A549 (cell line): ENCODE data around the gene GHRHR. TPM values are rescaled to one million over a fixed set of nuclear protein-coding genes. Genes with fewer than 3 reads are reported as not detected.

Experiments used
- ATAC-seq, 2 experiments: fragments of 200-7000 bp in 1 of 2; fragments of >200 bp in 1 of 2; cut with Nextera tagmentation in 1 of 2; cut with Tn5 transposase in 1 of 2; 3 replicates each; pipeline versions ENCODE4 v1.8.0 to v1.9.1; 2018 to 2020; ENCODE audit warnings: mild to moderate bottlenecking in 1 of 2, moderate library complexity in 1 of 2
- CTCF ChIA-PET: fragments of 300-600 bp; sonication (Branson Sonifier 250); formaldehyde crosslinking; extraction: SDS; loops from one replicate; lab custom pipeline; 2021; ENCODE audit warnings: antibody characterized with exemption, inconsistent platforms; lab: Yijun Ruan, JAX
- POLR2A ChIA-PET: fragments of 350-600 bp; formaldehyde crosslinking; extraction: SDS; loops from one replicate; lab custom pipeline; 2021; ENCODE audit warnings: antibody characterized with exemption, inconsistent platforms; lab: Yijun Ruan, JAX
- DNase-seq, 2 experiments: peaks; one replicate each; pipeline versions ENCODE4 v3.0.0 to v3.0.0-alpha.2; 2011 to 2016; ENCODE audit warnings: low read depth in 1 of 2, low spot score in 1 of 2
- FAIRE-seq: peaks from 2 replicates; lab custom pipeline; 2011; peaks lifted over from hg19 to GRCh38; lab: Jason Lieb, UNC
- H3K27ac ChIP-seq, 2 experiments: fragments of >200 bp; sonication (Bioruptor Twin); formaldehyde crosslinking; 3 replicates each; pipeline ENCODE4 v1.5.1; 2016 to 2017
- H3K4me1 ChIP-seq: fragments of >200 bp; sonication (Bioruptor Twin); formaldehyde crosslinking; 3 replicates; pipeline ENCODE4 v1.6.1; 2016
- H3K4me2 ChIP-seq: fragments of >200 bp; sonication (Bioruptor Twin); formaldehyde crosslinking; 3 replicates; pipeline ENCODE4 v1.6.1; 2016
- H3K4me3 ChIP-seq: fragments of >200 bp; sonication (Bioruptor Twin); formaldehyde crosslinking; 3 replicates; pipeline ENCODE4 v1.5.1; 2016
- H3K9me3 ChIP-seq: fragments of >200 bp; sonication (Bioruptor Twin); formaldehyde crosslinking; 3 replicates; pipeline ENCODE4 v1.6.1; 2016
- BCL3 ChIP-seq: fragments of >200 bp; sonication (Bioruptor Twin); formaldehyde crosslinking; IDR thresholded peaks from 3 replicates; pipeline ENCODE4 v1.6.1; 2016
- BHLHE40 ChIP-seq: IDR thresholded peaks from 2 replicates; pipeline ENCODE4 v1.6.1; 2012; ENCODE audit warnings: low read depth, low read length, inconsistent platforms
- CHD4 ChIP-seq: fragments of 200-600 bp; sonication (generic); IDR thresholded peaks from 2 replicates; pipeline ENCODE4 v1.6.1; 2016; ENCODE audit warnings: antibody characterized with exemption, mild to moderate bottlenecking, borderline replicate concordance
- CTCF ChIP-seq: fragments of >200 bp; sonication (Bioruptor Twin); formaldehyde crosslinking; IDR thresholded peaks from 3 replicates; pipeline ENCODE4 v1.5.1; 2016
- EHF ChIP-seq: fragments of 250-450 bp; sonication (Bioruptor Pico); IDR thresholded peaks from 2 replicates; pipeline ENCODE4 v1.5.0; 2020; ENCODE audit warnings: mild to moderate bottlenecking
- ELK1 ChIP-seq: fragments of 150-350 bp; IDR thresholded peaks from 2 replicates; pipeline ENCODE4 v1.6.1; 2014; ENCODE audit warnings: low read depth, mild to moderate bottlenecking, low read length
- HDAC2 ChIP-seq: fragments of 200-600 bp; sonication (generic); IDR thresholded peaks from 2 replicates; pipeline ENCODE4 v1.6.1; 2016
- HOXB13 ChIP-seq: fragments of 250-450 bp; sonication (Bioruptor Pico); IDR thresholded peaks from 2 replicates; pipeline ENCODE4 v1.5.0; 2020; ENCODE audit warnings: low read depth, mild to moderate bottlenecking, moderate library complexity
- JUNB ChIP-seq: fragments of >200 bp; sonication (Bioruptor Twin); formaldehyde crosslinking; IDR thresholded peaks from 2 replicates; pipeline ENCODE4 v1.6.1; 2016
- MAFK ChIP-seq: fragments of 450-650 bp; IDR thresholded peaks from 2 replicates; pipeline ENCODE4 v1.6.1; 2014; ENCODE audit not compliant: partially characterized antibody
- NPAS2 ChIP-seq: fragments of 250-450 bp; sonication (Bioruptor Pico); IDR thresholded peaks from 2 replicates; pipeline ENCODE4 v1.8.0; 2022; ENCODE audit warnings: mild to moderate bottlenecking, moderate library complexity, borderline replicate concordance
- NR3C1 ChIP-seq: fragments of >200 bp; sonication (Bioruptor Twin); formaldehyde crosslinking; IDR thresholded peaks from 3 replicates; pipeline ENCODE4 v1.6.1; 2017
- RNF2 ChIP-seq: fragments of 200-600 bp; sonication (generic); IDR thresholded peaks from 2 replicates; pipeline ENCODE4 v1.6.1; 2016; ENCODE audit warnings: low read depth, mild to moderate bottlenecking, antibody characterized with exemption, moderate library complexity, borderline replicate concordance
- TP53 ChIP-seq: fragments of 250-450 bp; sonication (Bioruptor Pico); IDR thresholded peaks from 2 replicates; pipeline ENCODE4 v1.5.0; 2021; ENCODE audit warnings: mild to moderate bottlenecking, moderate library complexity
- USF2 ChIP-seq: fragments of 450-650 bp; IDR thresholded peaks from 2 replicates; pipeline ENCODE4 v1.6.1; 2014; ENCODE audit warnings: antibody characterized with exemption
- ZC3H11A ChIP-seq: fragments of 450-650 bp; IDR thresholded peaks from 2 replicates; pipeline ENCODE4 v1.6.1; 2014; ENCODE audit warnings: antibody characterized with exemption, mild to moderate bottlenecking
- ZNF302 ChIP-seq: fragments of 250-450 bp; sonication (Bioruptor Pico); IDR thresholded peaks from 2 replicates; pipeline ENCODE4 v1.9.0; 2021; ENCODE audit warnings: inconsistent platforms, mild to moderate bottlenecking, moderate library complexity
- ZSCAN20 ChIP-seq: fragments of 250-450 bp; sonication (Bioruptor Pico); IDR thresholded peaks from 2 replicates; pipeline ENCODE4 v1.8.0; 2022; ENCODE audit warnings: mild to moderate bottlenecking, moderate library complexity
- WGBS: methylation state at CpG from one replicate; pipeline ENCODE4 v1.1.6; 2017; ENCODE audit errors: missing lambda C conversion rate; 5-methylcytosine and 5-hydroxymethylcytosine counted together
- polyA plus RNA-seq, 4 experiments: library from polyadenylated mRNA; depleted of rRNA in 3 of 4; stranded (reverse); fragments of >200 nt; fragmentation: RNase III in 1 of 4; extraction: RNeasy Plus Mini Kit Qiagen cat#74134 plus additional on column Dnase treatment in 1 of 4; gene quantifications; 2 replicates in 3 of 4; 3 replicates in 1 of 4; pipeline ENCODE4 v1.2.3, GENCODE V29; 2011 to 2017

Gene GHRHR
- polyA plus RNA-seq, 2 of the 4 experiments (the other 2 are of a cell fraction): not detected

- CTCF ChIA-PET: interaction anchor here (1.1 kb wide), 1 partner anchor 12 kb away, joined by 4 read pairs; no protein-coding TSS in a partner anchor
- peaks cover 1% of the 10 kb centered on the region; the same call in 1 of the 3 replicates for H3K9me3 ChIP-seq
- H3K27ac ChIP-seq: no peak overlapping the region
- no peak overlapping the region for H3K4me2 ChIP-seq
- H3K4me1 ChIP-seq: no peaks in the 10 kb centered on the region
- POLR2A ChIA-PET: no interaction called here
- no peak for TF ChIP-seq JUNB
- no peak for TF ChIP-seq CHD4
- no peak for TF ChIP-seq ZC3H11A
- TF ChIP-seq CTCF: no peak
- no peak for TF ChIP-seq TP53 (CRISPR knock-in tag)
- no peak for TF ChIP-seq HDAC2
- no peak for TF ChIP-seq NPAS2 (CRISPR knock-in tag)
- no peak for TF ChIP-seq HOXB13 (CRISPR knock-in tag)
- TF ChIP-seq EHF (CRISPR knock-in tag): no peak
- no peak overlapping the region for H3K4me3 ChIP-seq
- FAIRE-seq (no peak), ATAC-seq (no peak), DNase-seq (no peak)
These were observed 13.6 kb upstream of the GHRHR start for GRCh38 chr7:30950197-30950596.

- CTCF ChIA-PET: no interaction called here
These were observed 8.8 kb upstream of the GHRHR start for GRCh38 chr7:30954914-30955313.

GRCh38 chr7:30956704-30957103, 7.0 kb upstream of the GHRHR start:
- DNase-seq (no peak), FAIRE-seq (no peak), ATAC-seq (no peak)
- Histone ChIP-seq H3K4me2 (no peak overlapping the region), H3K27ac (no peak overlapping the region), H3K9me3 (peaks cover 14% of the 10 kb centered on the region), H3K4me1 (no peaks in the 10 kb centered on the region), H3K4me3 (no peak overlapping the region)
- CTCF ChIA-PET: interaction anchor here (0.7 to 2.1 kb wide), 5 partner anchors 14 to 193 kb away, joined by 3 to 6 read pairs (median 3); no protein-coding TSS in a partner anchor
- POLR2A ChIA-PET: no interaction called here
- TF ChIP-seq JUNB: no peak
- WGBS: 93% methylated on average over 1 of the region's 1 CpG

More at GRCh38 chr7:30954914-30955313, 8.8 kb upstream of the GHRHR start:
- Histone ChIP-seq H3K4me2 (no peak overlapping the region), H3K9me3 (peaks cover 14% of the 10 kb centered on the region)
- TF ChIP-seq RNF2 (no peak), NR3C1 (no peak), BHLHE40 (no peak), USF2 (no peak), ZSCAN20 (CRISPR knock-in tag) (no peak), BCL3 (no peak), TP53 (CRISPR knock-in tag) (no peak), ZNF302 (CRISPR knock-in tag) (no peak), ELK1 (no peak), MAFK (no peak)
- TF ChIP-seq, all 56 proteins: peak for 0
- DNase-seq: no peak
- 15% methylated on average over 4 of the region's 4 CpGs for WGBS
- no peak overlapping the region for H3K4me3 ChIP-seq
- POLR2A ChIA-PET: no interaction called here
- H3K27ac ChIP-seq: no peak overlapping the region
- no peaks in the 10 kb centered on the region for H3K4me1 ChIP-seq
- FAIRE-seq: no peak
- no peak for ATAC-seq
